H1 (cell line): ENCODE measurements around the gene FAM53B. TPM values are rescaled to one million over a fixed set of nuclear protein-coding genes. Genes with fewer than 3 reads are reported as not detected.

Experiments
- CTCF ChIA-PET: fragments of 300-600 bp; sonication (Branson Sonifier 250); formaldehyde crosslinking; loops from one replicate; lab custom pipeline; 2021; ENCODE audit not compliant: partially characterized antibody; lab: Charles Lee
- POLR2A ChIA-PET: fragments of 300-600 bp; sonication (Branson Sonifier 250); formaldehyde crosslinking; loops from one replicate; lab custom pipeline; 2021; ENCODE audit warnings: inconsistent platforms; ENCODE audit not compliant: partially characterized antibody; lab: Charles Lee
- DNase-seq, 2 experiments: peaks; one replicate each; pipeline versions ENCODE4 v3.0.0 to v3.0.0-alpha.2; 2010 to 2022; ENCODE audit warnings: low spot score in 2 of 2, low read depth in 1 of 2, mixed read lengths in 1 of 2
- FAIRE-seq: peaks from 2 replicates; lab custom pipeline; 2011; peaks lifted over from hg19 to GRCh38; lab: Jason Lieb, UNC
- H2AFZ ChIP-seq: 2 replicates; pipeline ENCODE4 v1.8.1; 2012; ENCODE audit warnings: low read length, inconsistent platforms
- H2AK5ac ChIP-seq: 2 replicates; pipeline ENCODE4 v1.6.1; 2013; ENCODE audit warnings: low read depth, low read length
- H2BK120ac ChIP-seq: replicated peaks from 2 replicates; pipeline ENCODE3; 2013; ENCODE audit warnings: low read depth, low read length, inconsistent platforms
- H2BK12ac ChIP-seq: 2 replicates; pipeline ENCODE4 v1.6.1; 2013; ENCODE audit warnings: low read depth, low read length
- H2BK15ac ChIP-seq: 2 replicates; pipeline ENCODE4 v1.6.1; 2013; ENCODE audit warnings: low read length
- H2BK20ac ChIP-seq: 2 replicates; pipeline ENCODE4 v1.6.1; 2013; ENCODE audit warnings: low read length
- H2BK5ac ChIP-seq: 2 replicates; pipeline ENCODE4 v1.6.1; 2013; ENCODE audit warnings: low read depth, low read length
- H3K14ac ChIP-seq: 2 replicates; pipeline ENCODE4 v1.6.1; 2013; ENCODE audit warnings: inconsistent platforms; ENCODE audit not compliant: insufficient read length
- H3K18ac ChIP-seq: 2 replicates; pipeline ENCODE4 v1.6.1; 2013; ENCODE audit warnings: low read length; ENCODE audit errors: extremely low read depth
- H3K23ac ChIP-seq: 2 replicates; pipeline ENCODE4 v1.6.1; 2013; ENCODE audit warnings: inconsistent platforms; ENCODE audit not compliant: insufficient read length
- H3K23me2 ChIP-seq: 2 replicates; pipeline ENCODE4 v1.6.1; 2013; ENCODE audit warnings: low read depth, low read length
- H3K27ac ChIP-seq: 2 replicates; pipeline ENCODE4 v1.6.1; 2011; ENCODE audit warnings: low read depth, low read length, inconsistent platforms
- H3K27me3 ChIP-seq, 4 experiments: replicated peaks in 1 of 4; 1 replicate in 1 of 4; 2 replicates in 3 of 4; pipeline versions ENCODE4 v1.6.1 to v1.8.1; 2011 to 2013; ENCODE audit warnings: low read length in 3 of 4, mild to moderate bottlenecking in 3 of 4, inconsistent platforms in 2 of 4, mixed read lengths in 2 of 4, moderate library complexity in 1 of 4; ENCODE audit not compliant: control insufficient read depth in 3 of 4, insufficient read depth in 3 of 4; ENCODE audit errors: extremely low read depth in 1 of 4
- H3K36me3 ChIP-seq, 4 experiments: 2 replicates each; pipeline versions ENCODE4 v1.6.1 to v1.8.1; 2011 to 2013; ENCODE audit warnings: mild to moderate bottlenecking in 4 of 4, low read length in 3 of 4, moderate library complexity in 2 of 4, control low read depth in 1 of 4, inconsistent platforms in 1 of 4; ENCODE audit not compliant: insufficient read depth in 4 of 4, control insufficient read depth in 2 of 4
- H3K4ac ChIP-seq: replicated peaks from 2 replicates; pipeline ENCODE3; 2013; ENCODE audit warnings: low read length, low read depth, mixed read lengths, inconsistent platforms; ENCODE audit not compliant: insufficient read length
- H3K4me1 ChIP-seq, 4 experiments: replicated peaks in 1 of 4; 1 replicate in 1 of 4; 2 replicates in 3 of 4; pipeline versions ENCODE4 v1.6.1 to v1.8.1; 2011 to 2013; ENCODE audit warnings: low read length in 3 of 4, inconsistent platforms in 2 of 4, mixed read lengths in 1 of 4; ENCODE audit not compliant: insufficient read depth in 4 of 4, control insufficient read depth in 3 of 4
- H3K4me2 ChIP-seq, 2 experiments: 2 replicates each; pipeline versions ENCODE4 v1.6.1 to v1.8.1; 2011 to 2013; ENCODE audit warnings: low read depth in 2 of 2, low read length in 2 of 2, control low read depth in 1 of 2, inconsistent platforms in 1 of 2, mild to moderate bottlenecking in 1 of 2; ENCODE audit not compliant: insufficient read depth in 1 of 2
- H3K4me3 ChIP-seq, 4 experiments: fragments of 200-600, 300-600 bp in 1 of 4; sonication (generic), shearing (Covaris generic), sonication (Bioruptor Twin) in 1 of 4; 2 replicates each; pipeline versions ENCODE4 v1.5.1 to v1.8.1; 2011 to 2016; ENCODE audit warnings: low read length in 4 of 4, low read depth in 3 of 4, control low read depth in 2 of 4, inconsistent platforms in 2 of 4, mild to moderate bottlenecking in 2 of 4, mixed read lengths in 1 of 4, moderate library complexity in 1 of 4; ENCODE audit not compliant: insufficient read depth in 2 of 4; ENCODE audit errors: extremely low read depth in 1 of 4
- H3K56ac ChIP-seq: replicated peaks from 2 replicates; pipeline ENCODE3; 2013; ENCODE audit warnings: low read depth, mild to moderate bottlenecking, mixed read lengths, low read length, inconsistent platforms; ENCODE audit not compliant: insufficient read length
- H3K79me1 ChIP-seq: 2 replicates; pipeline ENCODE4 v1.6.1; 2013; ENCODE audit warnings: low read depth, low read length, control low read depth
- H3K79me2 ChIP-seq, 2 experiments: 2 replicates each; pipeline versions ENCODE4 v1.6.1 to v1.8.1; 2012 to 2013; ENCODE audit warnings: low read length in 2 of 2, mild to moderate bottlenecking in 2 of 2, inconsistent platforms in 1 of 2; ENCODE audit not compliant: insufficient read depth in 2 of 2, control insufficient read depth in 1 of 2
- H3K9ac ChIP-seq, 4 experiments: replicated peaks in 1 of 4; 1 replicate in 1 of 4; 2 replicates in 3 of 4; pipeline versions ENCODE4 v1.6.1 to v1.8.1; 2011 to 2013; ENCODE audit warnings: low read depth in 3 of 4, low read length in 3 of 4, control low read depth in 2 of 4, mild to moderate bottlenecking in 2 of 4, moderate library complexity in 2 of 4, inconsistent platforms in 1 of 4; ENCODE audit errors: extremely low read depth in 1 of 4
- H3K9me3 ChIP-seq, 2 experiments: 2 replicates each; pipeline versions ENCODE4 v1.6.1 to v1.8.1; 2012 to 2013; ENCODE audit warnings: mild to moderate bottlenecking in 2 of 2, moderate library complexity in 2 of 2, control low read depth in 1 of 2, inconsistent platforms in 1 of 2, low read depth in 1 of 2, low read length in 1 of 2, mixed read lengths in 1 of 2; ENCODE audit not compliant: insufficient read depth in 2 of 2
- H4K20me1 ChIP-seq, 2 experiments: replicated peaks in 1 of 2; 2 replicates each; pipeline versions ENCODE3 to v1.8.1; 2011 to 2013; ENCODE audit warnings: inconsistent platforms in 2 of 2, low read length in 2 of 2, mild to moderate bottlenecking in 1 of 2; ENCODE audit not compliant: insufficient read depth in 2 of 2, control insufficient read depth in 1 of 2
- H4K5ac ChIP-seq: 2 replicates; pipeline ENCODE4 v1.6.1; 2013; ENCODE audit warnings: low read length, low read depth, mixed read lengths, inconsistent platforms; ENCODE audit not compliant: insufficient read length
- H4K8ac ChIP-seq: 2 replicates; pipeline ENCODE4 v1.8.0; 2013; ENCODE audit warnings: mild to moderate bottlenecking, moderate library complexity, low read length, inconsistent platforms; ENCODE audit not compliant: insufficient read depth; ENCODE audit errors: extremely low read depth
- H4K91ac ChIP-seq: replicated peaks from 2 replicates; pipeline ENCODE3; 2013; ENCODE audit warnings: low read length, mixed read lengths, inconsistent platforms; ENCODE audit not compliant: insufficient read length
- CREB1 ChIP-seq: IDR thresholded peaks from 2 replicates; pipeline ENCODE4 v1.6.1; 2012; ENCODE audit warnings: inconsistent platforms
- RAD21 ChIP-seq, 2 experiments: IDR thresholded peaks in 1 of 2; conservative IDR thresholded peaks in 1 of 2; 2 replicates each; pipeline ENCODE4 v1.6.1; 2011; ENCODE audit warnings: low read depth in 2 of 2, low read length in 2 of 2, improper control_type of control experiment in 1 of 2, inconsistent platforms in 1 of 2, mild to moderate bottlenecking in 1 of 2, moderate library complexity in 1 of 2
- SIN3A ChIP-seq, 2 experiments: IDR thresholded peaks in 1 of 2; conservative IDR thresholded peaks in 1 of 2; 2 replicates each; pipeline ENCODE4 v1.6.1; 2011 to 2012; ENCODE audit warnings: low read length in 2 of 2, improper control_type of control experiment in 1 of 2, low read depth in 1 of 2, mild to moderate bottlenecking in 1 of 2
- SP1 ChIP-seq: IDR thresholded peaks from 2 replicates; pipeline ENCODE4 v1.6.1; 2011; ENCODE audit warnings: low read depth, low read length
- SP4 ChIP-seq: IDR thresholded peaks from 2 replicates; pipeline ENCODE4 v1.6.1; 2012; ENCODE audit warnings: low read length, inconsistent platforms
- WGBS, 2 experiments: shearing (Covaris generic) in 1 of 2; methylation state at CpG; one replicate each; pipeline versions ENCODE4 v1.1.6 to v1.1.7; 2013 to 2015; ENCODE audit warnings: low lambda C conversion rate in 2 of 2, mixed read lengths in 2 of 2, inconsistent platforms in 1 of 2, low coverage in 1 of 2, missing lambda C conversion rate in 1 of 2; ENCODE audit not compliant: insufficient replicate concordance in 2 of 2, insufficient coverage in 1 of 2, insufficient read length in 1 of 2; ENCODE audit errors: extremely low coverage in 1 of 2, missing lambda C conversion rate in 1 of 2; 5-methylcytosine and 5-hydroxymethylcytosine counted together
- polyA plus RNA-seq, 7 experiments: library from polyadenylated mRNA; depleted of rRNA in 3 of 7; stranded (reverse) in 5 of 7; unstranded in 2 of 7; fragments of >200 nt in 5 of 7; fragments of 200-250 nt in 2 of 7; gene quantifications; 1 replicate in 5 of 7; 2 replicates in 1 of 7; 4 replicates in 1 of 7; pipeline versions ENCODE4 v1.2.1 to v1.2.3, GENCODE V29; 2011 to 2013; ENCODE audit warnings: missing spikeins in 2 of 7, mixed read lengths in 2 of 7
- total RNA-seq: library from RNA; stranded (reverse); fragmentation: NEBNext Ultra II Directional; extraction: Animal tissue kit (Norgen Biotek cat#: 25700); gene quantifications from 2 replicates; pipeline ENCODE4 v1.2.1, GENCODE V29; 2021
- TF ChIP-seq, protein P1 (sequence below), 3 experiments: IDR thresholded peaks; 1 replicate in 2 of 3; 2 replicates in 1 of 3; pipeline versions ENCODE4 v1.5.1 to v1.6.1; 2011; ENCODE audit warnings: low read length in 3 of 3, mild to moderate bottlenecking in 3 of 3, inconsistent platforms in 2 of 3, low read depth in 1 of 3, moderate library complexity in 1 of 3; ENCODE audit not compliant: insufficient read depth in 1 of 3; ENCODE audit errors: control extremely low read depth in 1 of 3

FAM53B gene
- total and polyA plus RNA-seq, 2 of the 8 experiments (the other 6 are each of a cell fraction or from before 2014, with no cell fraction given): 5.3 to 14.4 TPM

DNA sequence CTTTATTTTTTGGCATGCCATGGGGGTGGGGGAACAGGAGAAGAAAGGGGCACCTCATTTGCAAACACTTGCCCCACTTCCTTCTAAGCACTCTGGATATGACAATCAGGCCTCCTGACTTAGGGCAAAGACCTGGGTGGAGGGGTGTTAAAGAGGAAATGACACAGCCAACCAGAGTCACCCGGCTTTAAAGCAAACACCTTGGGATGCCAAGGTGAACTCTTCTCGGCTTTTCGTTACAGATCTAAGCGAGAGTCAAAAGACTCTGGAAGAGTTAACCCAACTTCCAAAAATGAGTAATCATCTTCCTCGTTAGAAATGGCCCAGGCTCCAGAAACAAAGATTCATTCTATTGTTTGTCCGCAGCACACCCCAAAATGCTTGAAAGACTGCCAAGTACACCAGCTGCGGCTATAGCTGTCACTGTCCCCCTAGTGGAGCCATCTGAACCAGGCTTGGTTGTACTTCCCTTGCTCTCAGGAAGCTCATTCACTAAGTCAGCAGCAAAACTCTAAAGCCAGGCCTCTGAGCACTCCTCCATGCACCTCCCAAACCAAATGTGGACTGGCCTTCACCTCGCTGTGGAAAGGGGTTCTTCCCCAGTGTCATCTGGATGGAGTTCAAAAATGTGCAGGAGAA, 24.8 kb downstream of the FAM53B start:
- H3K9me3 ChIP-seq: no peaks in the 10 kb centered on the region
- no peak overlapping the region for H3K56ac ChIP-seq
- H2AK5ac ChIP-seq: no peak overlapping the region
- peaks cover 0 to 1% (median 0%) of the 10 kb centered on the region in 4 experiments; a peak in 1 of 7 replicates for H3K4me1 ChIP-seq
- peaks cover 6% of the 10 kb centered on the region for H3K79me1 ChIP-seq
- WGBS, 2 experiments: 84% methylated on average over 8 of the region's 8 CpGs; no CpG with 5 or more reads in 1 of the 2 experiments
- no peak overlapping the region for H3K14ac ChIP-seq
- no peaks in the 10 kb centered on the region for H3K27me3 ChIP-seq
- no peak for FAIRE-seq
- ChIA-PET CTCF (interaction anchor here (0.6 to 4.5 kb wide), 36 partner anchors 10 to 420 kb away, joined by 3 to 31 read pairs (median 4); no protein-coding TSS in a partner anchor), POLR2A (interaction anchor here (0.9 to 1.1 kb wide), 2 partner anchors 22 to 268 kb away, joined by 3 to 5 read pairs; no protein-coding TSS in a partner anchor)
- no peak overlapping the region for H3K9ac ChIP-seq
- no peak overlapping the region for H3K27ac ChIP-seq
- H3K36me3 ChIP-seq: no peaks in the 10 kb centered on the region
- H3K4ac ChIP-seq: no peak overlapping the region
- H2BK5ac ChIP-seq: no peak overlapping the region
- H2BK20ac ChIP-seq: no peak overlapping the region
- H2BK120ac ChIP-seq: no peak overlapping the region
- DNase-seq: no peak
- no peaks in the 10 kb centered on the region for H3K79me2 ChIP-seq
- peaks cover 2 to 14% of the 10 kb centered on the region in 2 experiments for H4K20me1 ChIP-seq
- H2BK15ac ChIP-seq: no peak overlapping the region
- no peak overlapping the region for H3K4me3 ChIP-seq
- H4K91ac ChIP-seq: no peak overlapping the region
- TF ChIP-seq, protein P1, sequence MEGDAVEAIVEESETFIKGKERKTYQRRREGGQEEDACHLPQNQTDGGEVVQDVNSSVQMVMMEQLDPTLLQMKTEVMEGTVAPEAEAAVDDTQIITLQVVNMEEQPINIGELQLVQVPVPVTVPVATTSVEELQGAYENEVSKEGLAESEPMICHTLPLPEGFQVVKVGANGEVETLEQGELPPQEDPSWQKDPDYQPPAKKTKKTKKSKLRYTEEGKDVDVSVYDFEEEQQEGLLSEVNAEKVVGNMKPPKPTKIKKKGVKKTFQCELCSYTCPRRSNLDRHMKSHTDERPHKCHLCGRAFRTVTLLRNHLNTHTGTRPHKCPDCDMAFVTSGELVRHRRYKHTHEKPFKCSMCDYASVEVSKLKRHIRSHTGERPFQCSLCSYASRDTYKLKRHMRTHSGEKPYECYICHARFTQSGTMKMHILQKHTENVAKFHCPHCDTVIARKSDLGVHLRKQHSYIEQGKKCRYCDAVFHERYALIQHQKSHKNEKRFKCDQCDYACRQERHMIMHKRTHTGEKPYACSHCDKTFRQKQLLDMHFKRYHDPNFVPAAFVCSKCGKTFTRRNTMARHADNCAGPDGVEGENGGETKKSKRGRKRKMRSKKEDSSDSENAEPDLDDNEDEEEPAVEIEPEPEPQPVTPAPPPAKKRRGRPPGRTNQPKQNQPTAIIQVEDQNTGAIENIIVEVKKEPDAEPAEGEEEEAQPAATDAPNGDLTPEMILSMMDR (IDR thresholded peaks at IDR 0.05; ENCODE audit: control extremely low read depth in 1 of 3, insufficient read depth in 1 of 3, low read depth in 1 of 3, low read length in 3 of 3): peak; percentile 48 to 68 (median 57); a peak in 3 of 4 replicates
- TF ChIP-seq CREB1 (no peak), SP1 (no peak), SP4 (no peak), RAD21 (IDR thresholded peaks at IDR 0.05 in 1 of 2, conservative IDR thresholded peaks at IDR 0.05 in 1 of 2; ENCODE audit: low read depth in 2 of 2, low read length in 2 of 2) (peak; percentile 32 to 49), SIN3A (conservative IDR thresholded peaks at IDR 0.05 in 1 of 2, IDR thresholded peaks at IDR 0.05 in 1 of 2; ENCODE audit: low read depth in 1 of 2, low read length in 2 of 2) (peak in 1 of 2 experiments; percentile 68; a peak in 1 of 4 replicates)
- no peak overlapping the region for H3K18ac ChIP-seq
- H4K5ac ChIP-seq: no peak overlapping the region
- H2BK12ac ChIP-seq: no peak overlapping the region
- no peak overlapping the region for H4K8ac ChIP-seq
- H2AFZ ChIP-seq: no peak overlapping the region
- no peaks in the 10 kb centered on the region for H3K23me2 ChIP-seq
- no peak overlapping the region for H3K4me2 ChIP-seq
- no peak overlapping the region for H3K23ac ChIP-seq
